Activated CD4-positive, alpha-beta T cell treated with anti-CD3 and anti-CD28 coated beads for 24 hours (primary cell): Measurements from ENCODE around the gene HES4.
"Not testable (repeated sequence)": the region's sequence is repeated elsewhere in the genome, so short reads cannot be mapped to it uniquely, and the experiment has no call there.

Experiments used
- DNase-seq, 2 donors: peaks; one replicate each; pipeline ENCODE4 v3.0.0-alpha.2; 2020; ENCODE audit warnings: low read depth in 2 of 2

The HES4 gene

GRCh38 chr1:978835-979743 lies 20.8 kb downstream of the HES4 start:
- no peak for DNase-seq

DNA sequence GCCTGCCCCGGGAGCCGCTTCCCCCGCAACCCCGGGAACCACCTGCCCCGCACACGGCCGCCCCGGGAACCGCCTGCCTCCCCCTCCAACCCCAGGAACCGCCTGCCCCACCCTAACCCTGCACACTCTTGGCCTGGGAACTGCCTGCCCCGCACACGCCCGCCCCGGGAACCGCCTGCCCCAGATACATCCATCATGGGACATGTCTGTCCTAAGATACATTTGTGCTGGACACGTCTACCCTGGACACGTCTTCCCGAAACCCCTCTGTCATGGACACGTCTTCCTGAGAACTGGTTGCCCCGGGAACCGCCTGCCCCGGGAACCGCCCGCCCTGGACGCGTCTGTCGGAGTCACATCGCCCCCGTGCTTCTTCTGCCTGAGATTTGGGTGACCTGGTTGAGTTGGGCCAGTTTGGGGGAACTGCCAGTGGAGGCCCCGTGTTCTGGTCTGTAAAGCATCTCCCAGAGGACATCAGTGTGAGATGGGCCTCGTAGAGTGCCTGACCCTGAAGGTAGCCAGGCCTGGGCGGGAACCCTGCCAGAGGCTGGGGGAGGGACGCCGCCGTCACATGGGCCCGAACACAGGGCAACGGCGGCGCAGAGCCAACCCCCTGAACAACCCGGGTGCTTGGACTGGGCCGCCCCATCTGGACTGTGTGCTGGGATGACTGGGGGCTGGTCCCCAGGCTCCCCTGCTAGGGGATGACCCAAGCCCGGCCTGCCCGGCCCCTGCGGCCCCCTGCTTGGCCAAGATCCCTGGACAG lies 21.6 kb downstream of the HES4 start:
- no peak for DNase-seq

- DNase-seq = not testable (repeated sequence)
Measured at GRCh38 chr1:976791-977190, 23.1 kb downstream of the HES4 start.

DNA sequence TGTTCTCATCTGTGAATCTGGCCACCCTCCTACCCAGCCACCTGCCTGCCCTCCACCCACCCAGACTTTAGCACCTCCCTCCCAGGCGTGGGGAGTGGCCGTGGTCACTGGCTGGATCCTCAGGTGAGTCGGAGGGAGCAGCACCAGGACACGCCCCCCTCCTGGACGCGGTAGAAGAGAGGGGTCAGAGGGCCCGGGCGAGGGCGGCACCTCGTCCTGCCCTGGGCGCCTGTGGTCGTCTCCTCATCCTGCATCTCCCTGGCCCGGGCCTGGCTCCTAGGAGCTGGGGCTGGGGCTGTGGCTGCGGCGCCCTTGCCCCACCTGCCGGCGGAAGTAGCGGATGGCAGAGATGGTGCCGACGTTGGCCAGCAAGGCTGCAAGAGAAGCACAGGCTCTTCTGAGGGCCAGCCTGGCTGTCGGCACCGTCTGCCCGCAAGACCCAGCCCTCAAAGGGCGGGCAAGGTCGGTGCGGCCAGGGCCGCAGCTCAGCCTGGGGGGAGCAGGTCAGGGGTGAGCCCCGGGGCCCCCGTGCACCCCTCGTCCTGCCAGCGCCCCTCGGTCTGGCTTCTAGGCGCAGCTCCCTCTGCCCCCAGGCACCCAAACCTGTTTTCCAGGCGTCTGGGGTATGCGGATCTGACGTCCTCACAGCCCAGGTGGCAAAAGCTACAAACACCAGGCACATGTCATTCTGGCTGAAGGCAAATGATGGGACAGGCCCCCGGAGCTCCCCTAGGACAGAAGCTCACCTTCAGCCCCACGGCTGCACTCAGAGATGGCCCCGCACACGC lies 23.8 kb downstream of the HES4 start:
- peak in 1 of 2 donors; percentile 49 for DNase-seq

DNA sequence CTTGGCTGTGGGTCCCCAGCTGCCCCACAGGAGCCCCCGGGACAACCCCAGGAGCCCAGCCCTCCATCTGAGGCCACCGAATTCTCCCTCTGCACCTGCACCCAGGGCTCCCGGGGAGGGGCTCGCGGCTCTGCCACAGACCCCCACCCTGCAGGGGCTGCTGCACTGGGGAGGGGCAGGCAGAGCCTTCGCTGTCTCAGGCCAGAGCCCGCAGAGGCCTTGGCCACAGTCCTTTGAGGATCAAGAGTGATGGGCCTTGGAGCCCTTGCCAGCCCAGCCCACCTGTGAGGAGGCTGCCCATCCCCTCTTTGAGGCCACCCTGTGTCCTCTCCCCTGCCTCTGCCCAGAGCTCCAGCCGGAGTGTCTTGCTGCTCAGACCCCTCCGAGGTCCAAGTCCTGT lies 24.5 kb downstream of the HES4 start:
- no peak for DNase-seq

DNA sequence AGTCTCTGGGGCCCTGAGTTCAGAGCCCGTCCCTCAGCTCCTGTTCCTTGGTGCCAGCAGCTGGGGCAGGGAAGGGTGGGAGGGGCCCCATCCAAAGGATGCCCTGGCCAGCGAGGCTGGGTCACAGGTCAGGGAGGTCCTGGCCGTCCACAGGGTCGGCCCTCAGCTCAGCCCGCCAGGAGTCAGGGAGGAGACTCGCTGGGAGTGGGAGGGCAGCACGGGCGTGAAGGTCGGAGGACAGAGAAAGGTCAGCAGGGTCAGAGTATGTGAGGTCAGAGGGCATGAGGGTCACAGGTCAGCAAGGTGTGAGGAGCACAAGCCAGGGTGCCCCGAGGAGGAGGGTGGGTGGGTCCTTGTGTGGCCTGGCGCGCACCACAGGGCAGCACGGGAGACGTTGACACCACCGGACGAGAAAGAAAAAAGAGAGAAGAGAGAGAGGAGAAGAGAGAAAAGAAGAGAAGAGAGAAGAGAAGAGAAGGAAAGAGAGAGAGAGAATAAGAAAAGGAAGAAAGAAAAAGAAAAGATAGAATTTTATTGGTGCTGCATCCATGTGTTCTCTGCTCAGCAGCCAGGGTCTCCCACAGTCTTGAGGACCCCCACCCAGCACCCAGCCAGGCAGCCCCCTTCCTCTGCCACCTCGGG lies 25.1 kb downstream of the HES4 start:
- no peak for DNase-seq

GRCh38 chr1:974293-974640 lies 25.6 kb downstream of the HES4 start:
- no peak for DNase-seq

GRCh38 chr1:973459-974292 lies 26.2 kb downstream of the HES4 start:
- no peak for DNase-seq

DNA sequence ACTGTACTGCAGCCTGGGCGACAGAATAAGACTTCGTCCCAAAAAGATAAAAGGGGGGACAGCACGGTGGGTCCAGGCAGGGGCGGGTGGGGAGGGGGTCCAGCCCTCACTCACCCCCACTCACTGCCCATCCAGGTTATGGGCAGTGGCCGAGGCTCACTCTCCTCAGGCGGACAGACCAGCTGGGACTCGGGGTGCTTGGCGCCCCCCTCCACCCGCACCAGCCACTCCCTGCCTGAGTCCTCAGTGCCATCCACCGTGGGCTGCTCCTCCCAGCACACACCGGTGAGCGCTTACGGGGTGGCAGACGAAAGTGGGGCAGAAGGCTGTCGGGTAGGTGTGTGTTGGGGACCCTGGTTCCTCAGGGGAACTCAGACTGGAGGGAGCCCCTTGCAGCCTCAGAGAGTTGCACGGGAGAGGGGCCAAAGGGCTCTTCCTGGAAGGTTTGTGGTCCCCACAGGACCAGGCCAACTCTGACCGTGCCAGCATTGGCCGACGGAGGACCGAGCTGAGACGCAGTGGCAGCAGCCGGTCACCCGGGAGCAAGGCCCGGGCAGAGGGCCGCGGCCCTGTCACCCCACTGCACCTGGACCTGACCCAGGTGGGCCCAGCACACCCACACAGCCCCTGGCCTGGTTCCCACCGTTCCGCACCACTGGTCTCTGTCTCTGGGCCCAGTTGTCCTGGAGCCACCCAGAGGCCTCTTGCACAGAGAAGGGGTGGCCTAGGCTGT lies 27.0 kb downstream of the HES4 start:
- DNase-seq = no peak

GRCh38 chr1:971751-972506 lies 28.0 kb downstream of the HES4 start:
- DNase-seq = no peak

DNA sequence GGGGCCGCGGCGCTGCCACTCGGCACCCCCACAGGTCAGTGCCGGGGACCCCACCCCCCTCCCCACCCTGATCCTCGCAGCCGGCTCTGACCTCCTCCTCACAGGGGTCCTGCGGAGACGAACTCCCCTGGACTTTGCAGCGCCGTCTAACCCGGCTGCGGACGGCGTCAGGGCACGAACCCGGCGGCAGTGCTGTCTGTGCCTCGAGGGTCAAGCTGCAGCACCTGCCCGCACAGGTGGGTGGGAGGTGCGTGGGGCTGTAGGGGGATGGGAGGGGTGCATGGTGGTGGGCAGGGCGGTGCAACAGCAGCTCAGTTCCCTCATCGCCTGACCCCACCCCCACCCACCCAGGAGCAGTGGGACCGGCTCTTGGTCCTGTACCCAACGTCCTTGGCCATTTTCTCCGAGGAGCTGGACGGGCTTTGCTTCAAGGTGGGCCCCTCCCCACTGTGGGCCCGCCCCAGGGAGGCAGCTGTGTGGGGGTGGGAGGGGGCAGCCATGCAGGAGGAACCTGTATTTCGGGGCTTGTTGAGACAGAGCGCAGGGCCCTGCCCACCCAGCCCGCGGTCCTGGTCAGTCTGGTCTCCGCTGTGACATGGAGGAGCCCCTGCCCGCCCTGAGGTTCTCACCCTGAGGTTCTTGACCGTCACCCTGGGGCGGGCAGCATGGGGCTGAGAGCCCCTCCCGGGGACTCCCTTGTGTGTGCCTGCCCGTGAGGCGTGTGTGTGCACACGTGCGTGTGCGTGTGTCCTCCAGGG lies 28.7 kb downstream of the HES4 start:
- no peak for DNase-seq

- no peak for DNase-seq
Measured at GRCh38 chr1:970242-970972, 29.5 kb downstream of the HES4 start.

GRCh38 chr1:969260-969855 lies 30.5 kb downstream of the HES4 start:
- DNase-seq = no peak

GRCh38 chr1:967466-968343 lies 32.2 kb downstream of the HES4 start:
- DNase-seq = no peak

GRCh38 chr1:966704-967300 lies 33.1 kb downstream of the HES4 start:
- peak; percentile 79 to 83 for DNase-seq

GRCh38 chr1:966135-966703 lies 33.7 kb downstream of the HES4 start, which contains the start of gene PLEKHN1:
TSS of gene PLEKHN1 (plus strand) at chr1:966482. CDS start at chr1:966532, 50 bp downstream.
- no peak for DNase-seq
